ENCODE results near the gene COPZ1.

GRCh38 chr12:54292083-54292930 is 32.6 kb upstream of the COPZ1 start:
- no peak for TF ChIP-seq CTCF (IDR thresholded peaks at IDR 0.05)
- no peak for TF ChIP-seq POLR2A (IDR thresholded peaks at IDR 0.05)
- TF ChIP-seq POLR2AphosphoS5 (IDR thresholded peaks at IDR 0.05): no peak

Measured in prostate gland (tissue), 2 donors.